OCI-LY1 (cell line): ENCODE measurements around the gene PRTFDC1.

ENCODE experiments used
- H2AFZ ChIP-seq: fragments of 200-600 bp; sonication (generic), shearing (Covaris generic); 2 replicates; pipeline ENCODE4 v1.6.0; 2014; ENCODE audit warnings: antibody characterized with exemption, mild to moderate bottlenecking, low read length
- H3F3A ChIP-seq: fragments of 200-600 bp; sonication (generic), shearing (Covaris generic); 2 replicates; pipeline ENCODE4 v1.6.0; 2014; ENCODE audit warnings: mild to moderate bottlenecking, antibody characterized with exemption, low read length, moderate library complexity; ENCODE audit not compliant: insufficient read depth
- H3K27ac ChIP-seq: fragments of 200-600 bp; sonication (generic); 2 replicates; pipeline ENCODE4 v1.5.1; 2014; ENCODE audit warnings: low read length, mixed run types, mild to moderate bottlenecking, low read depth; ENCODE audit not compliant: poor library complexity, severe bottlenecking
- H3K27me3 ChIP-seq: fragments of 200-600 bp; sonication (generic); 2 replicates; pipeline ENCODE4 v1.6.0; 2014; ENCODE audit warnings: antibody characterized with exemption, mild to moderate bottlenecking, low read length, moderate library complexity; ENCODE audit not compliant: insufficient read depth
- H3K36me3 ChIP-seq: fragments of 200-600 bp; sonication (generic); 2 replicates; pipeline ENCODE4 v1.6.1; 2014; ENCODE audit warnings: mild to moderate bottlenecking, antibody characterized with exemption, low read length, moderate library complexity, mixed read lengths; ENCODE audit not compliant: insufficient read depth
- H3K4me1 ChIP-seq: fragments of 200-600 bp; sonication (generic); 2 replicates; pipeline ENCODE4 v1.5.1; 2014; ENCODE audit warnings: mild to moderate bottlenecking, low read length, moderate library complexity; ENCODE audit not compliant: insufficient read depth, severe bottlenecking
- H3K4me2 ChIP-seq: fragments of 200-600 bp; sonication (generic), shearing (Covaris generic); 2 replicates; pipeline ENCODE4 v1.6.1; 2014; ENCODE audit warnings: low read length
- H3K4me3 ChIP-seq: fragments of 200-600 bp; sonication (generic); 2 replicates; pipeline ENCODE4 v1.5.1; 2014; ENCODE audit warnings: low read length, low read depth, mild to moderate bottlenecking, mixed read lengths; ENCODE audit not compliant: poor library complexity, severe bottlenecking
- H3K79me2 ChIP-seq: fragments of 200-600 bp; shearing (Covaris generic); 2 replicates; pipeline ENCODE4 v1.6.1; 2016; ENCODE audit warnings: mixed run types, low read length, mixed read lengths; ENCODE audit not compliant: insufficient read depth
- H3K9ac ChIP-seq: fragments of 200-600 bp; sonication (generic), shearing (Covaris generic); 2 replicates; pipeline ENCODE4 v1.6.1; 2014; ENCODE audit warnings: mild to moderate bottlenecking, low read length, mixed read lengths
- H3K9me2 ChIP-seq: fragments of 200-600 bp; sonication (generic), shearing (Covaris generic); 2 replicates; pipeline ENCODE4 v1.6.1; 2014; ENCODE audit warnings: low read depth, mild to moderate bottlenecking, low read length, mixed read lengths
- H3K9me3 ChIP-seq: fragments of 200-600 bp; shearing (Covaris generic); 2 replicates; pipeline ENCODE4 v1.6.1; 2014; ENCODE audit warnings: low read length, mixed read lengths
- H4K20me1 ChIP-seq: fragments of 200-600 bp; sonication (generic), shearing (Covaris generic); 2 replicates; pipeline ENCODE4 v1.6.0; 2016; ENCODE audit warnings: mild to moderate bottlenecking, low read length; ENCODE audit not compliant: insufficient read depth
- CTCF ChIP-seq: fragments of 200-600 bp; sonication (generic), shearing (Covaris generic); IDR thresholded peaks from 2 replicates; pipeline ENCODE4 v1.5.1; 2017; ENCODE audit warnings: mild to moderate bottlenecking, antibody characterized with exemption, low read length, moderate library complexity, mixed read lengths
- EZH2 ChIP-seq: fragments of 200-600 bp; sonication (generic), shearing (Covaris generic); IDR thresholded peaks from 2 replicates; pipeline ENCODE4 v1.8.0; 2017; ENCODE audit warnings: borderline replicate concordance, mixed run types, mild to moderate bottlenecking, antibody characterized with exemption, low read length, moderate library complexity, mixed read lengths

Gene PRTFDC1

GRCh38 chr10:24843256-24843655 lies 109.2 kb downstream of the PRTFDC1 start:
- Histone ChIP-seq H3F3A (no peaks in the 10 kb centered on the region), H3K27me3 (no peaks in the 10 kb centered on the region), H3K4me1 (no peaks in the 10 kb centered on the region), H3K4me2 (no peak overlapping the region), H3K9ac (no peak overlapping the region), H3K36me3 (no peaks in the 10 kb centered on the region), H3K9me2 (no peaks in the 10 kb centered on the region), H3K9me3 (no peaks in the 10 kb centered on the region), H3K79me2 (no peaks in the 10 kb centered on the region), H4K20me1 (no peaks in the 10 kb centered on the region), H3K4me3 (no peak overlapping the region), H3K27ac (no peak overlapping the region), H2AFZ (no peak overlapping the region)
- TF ChIP-seq CTCF (no peak), EZH2 (no peak)

- no peaks in the 10 kb centered on the region for H3K4me1 ChIP-seq
- no peaks in the 10 kb centered on the region for H4K20me1 ChIP-seq
- TF ChIP-seq EZH2 (no peak), CTCF (no peak)
- H2AFZ ChIP-seq, result no peak overlapping the region
- H3K4me3 ChIP-seq, result no peak overlapping the region
- no peaks in the 10 kb centered on the region for H3K79me2 ChIP-seq
- H3K4me2 ChIP-seq, result no peak overlapping the region
- no peaks in the 10 kb centered on the region for H3K27me3 ChIP-seq
- H3K36me3 ChIP-seq, result no peaks in the 10 kb centered on the region
- H3K9me2 ChIP-seq, result no peaks in the 10 kb centered on the region
- no peak overlapping the region for H3K9ac ChIP-seq
- H3K9me3 ChIP-seq, result no peaks in the 10 kb centered on the region
- no peak overlapping the region for H3K27ac ChIP-seq
- H3F3A ChIP-seq, result no peaks in the 10 kb centered on the region
Measured at GRCh38 chr10:24842856-24843255, 109.5 kb downstream of the PRTFDC1 start.

GRCh38 chr10:24841530-24841929 lies 110.9 kb downstream of the PRTFDC1 start:
- H3K9me3 ChIP-seq, result no peaks in the 10 kb centered on the region
- no peaks in the 10 kb centered on the region for H4K20me1 ChIP-seq
- no peaks in the 10 kb centered on the region for H3K27me3 ChIP-seq
- no peaks in the 10 kb centered on the region for H3K79me2 ChIP-seq
- no peaks in the 10 kb centered on the region for H3F3A ChIP-seq
- no peaks in the 10 kb centered on the region for H3K9me2 ChIP-seq
- H3K4me2 ChIP-seq, result no peak overlapping the region
- no peak overlapping the region for H3K4me3 ChIP-seq
- no peak overlapping the region for H3K9ac ChIP-seq
- H3K36me3 ChIP-seq, result no peaks in the 10 kb centered on the region
- no peaks in the 10 kb centered on the region for H3K4me1 ChIP-seq
- H3K27ac ChIP-seq, result no peak overlapping the region
- TF ChIP-seq CTCF, result no peak
- no peak for TF ChIP-seq EZH2
- no peak overlapping the region for H2AFZ ChIP-seq
